ENCODE results near the gene GOLPH3.
A peak's percentile ranks its signal among the peaks of the same experiment; 100 is the strongest.

GOLPH3 gene

GRCh38 chr5:32095261-32095671, 78.9 kb downstream of the GOLPH3 start:
- peaks cover 15% of the 10 kb centered on the region for H3K4me1 ChIP-seq (ENCODE audit: low read depth, poor library complexity, severe bottlenecking)
- no peaks in the 10 kb centered on the region for H3K36me3 ChIP-seq (ENCODE audit: insufficient read depth)
- H3K27me3 ChIP-seq (ENCODE audit: insufficient read depth, low read depth): no peaks in the 10 kb centered on the region
- H3K27ac ChIP-seq: no peak overlapping the region
- H3K79me2 ChIP-seq (ENCODE audit: insufficient read depth, low read depth): no peaks in the 10 kb centered on the region
- H4K20me1 ChIP-seq (ENCODE audit: insufficient read depth): no peaks in the 10 kb centered on the region
- H3K4me2 ChIP-seq: no peak overlapping the region
- no peak overlapping the region for H3K9ac ChIP-seq
- TF ChIP-seq, protein P1, sequence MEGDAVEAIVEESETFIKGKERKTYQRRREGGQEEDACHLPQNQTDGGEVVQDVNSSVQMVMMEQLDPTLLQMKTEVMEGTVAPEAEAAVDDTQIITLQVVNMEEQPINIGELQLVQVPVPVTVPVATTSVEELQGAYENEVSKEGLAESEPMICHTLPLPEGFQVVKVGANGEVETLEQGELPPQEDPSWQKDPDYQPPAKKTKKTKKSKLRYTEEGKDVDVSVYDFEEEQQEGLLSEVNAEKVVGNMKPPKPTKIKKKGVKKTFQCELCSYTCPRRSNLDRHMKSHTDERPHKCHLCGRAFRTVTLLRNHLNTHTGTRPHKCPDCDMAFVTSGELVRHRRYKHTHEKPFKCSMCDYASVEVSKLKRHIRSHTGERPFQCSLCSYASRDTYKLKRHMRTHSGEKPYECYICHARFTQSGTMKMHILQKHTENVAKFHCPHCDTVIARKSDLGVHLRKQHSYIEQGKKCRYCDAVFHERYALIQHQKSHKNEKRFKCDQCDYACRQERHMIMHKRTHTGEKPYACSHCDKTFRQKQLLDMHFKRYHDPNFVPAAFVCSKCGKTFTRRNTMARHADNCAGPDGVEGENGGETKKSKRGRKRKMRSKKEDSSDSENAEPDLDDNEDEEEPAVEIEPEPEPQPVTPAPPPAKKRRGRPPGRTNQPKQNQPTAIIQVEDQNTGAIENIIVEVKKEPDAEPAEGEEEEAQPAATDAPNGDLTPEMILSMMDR (conservative IDR thresholded peaks at IDR 0.05; ENCODE audit: low read depth, low read length): no peak
- no peak overlapping the region for H3K4me3 ChIP-seq (IDR thresholded peaks at IDR 0.05; ENCODE audit: insufficient read depth, low read depth, low read length)
- H2AFZ ChIP-seq (ENCODE audit: low read depth): no peak overlapping the region

GRCh38 chr5:32094691-32095090, 79.4 kb downstream of the GOLPH3 start:
- Histone ChIP-seq H3K4me2 (no peak overlapping the region), H3K9ac (no peak overlapping the region), H3K4me3 (IDR thresholded peaks at IDR 0.05; ENCODE audit: insufficient read depth, low read depth, low read length) (no peak overlapping the region), H4K20me1 (ENCODE audit: insufficient read depth) (no peaks in the 10 kb centered on the region), H3K4me1 (ENCODE audit: low read depth, poor library complexity, severe bottlenecking) (peaks cover 15% of the 10 kb centered on the region), H3K79me2 (ENCODE audit: insufficient read depth, low read depth) (no peaks in the 10 kb centered on the region), H3K27ac (no peak overlapping the region), H3K27me3 (ENCODE audit: insufficient read depth, low read depth) (no peaks in the 10 kb centered on the region), H3K36me3 (ENCODE audit: insufficient read depth) (no peaks in the 10 kb centered on the region), H2AFZ (ENCODE audit: low read depth) (no peak overlapping the region)
- TF ChIP-seq, protein P1 (conservative IDR thresholded peaks at IDR 0.05; ENCODE audit: low read depth, low read length): no peak

GRCh38 chr5:32092938-32093812, 80.9 kb downstream of the GOLPH3 start:
- peak overlapping the region; percentile 35 for H2AFZ ChIP-seq (ENCODE audit: low read depth)
- H3K9ac ChIP-seq: no peak overlapping the region

DNA sequence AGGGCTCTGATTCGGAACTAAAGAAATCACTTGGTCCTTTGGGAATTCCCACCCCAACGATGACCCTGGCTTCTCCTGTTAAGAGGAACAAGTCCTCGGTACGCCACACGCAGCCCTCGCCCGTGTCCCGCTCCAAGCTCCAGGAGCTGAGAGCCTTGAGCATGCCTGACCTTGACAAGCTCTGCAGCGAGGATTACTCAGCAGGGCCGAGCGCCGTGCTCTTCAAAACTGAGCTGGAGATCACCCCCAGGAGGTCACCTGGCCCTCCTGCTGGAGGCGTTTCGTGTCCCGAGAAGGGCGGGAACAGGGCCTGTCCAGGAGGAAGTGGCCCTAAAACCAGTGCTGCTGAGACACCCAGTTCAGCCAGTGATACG, 83.4 kb downstream of the GOLPH3 start:
- H4K20me1 ChIP-seq (ENCODE audit: insufficient read depth): no peaks in the 10 kb centered on the region
- no peak overlapping the region for H3K4me2 ChIP-seq
- H3K4me1 ChIP-seq (ENCODE audit: low read depth, poor library complexity, severe bottlenecking): peaks cover 15% of the 10 kb centered on the region
- no peak overlapping the region for H3K4me3 ChIP-seq (IDR thresholded peaks at IDR 0.05; ENCODE audit: insufficient read depth, low read depth, low read length)
- no peaks in the 10 kb centered on the region for H3K36me3 ChIP-seq (ENCODE audit: insufficient read depth)
- H3K9ac ChIP-seq: no peak overlapping the region
- H2AFZ ChIP-seq (ENCODE audit: low read depth): no peak overlapping the region
- H3K27me3 ChIP-seq (ENCODE audit: insufficient read depth, low read depth): no peaks in the 10 kb centered on the region
- no peaks in the 10 kb centered on the region for H3K79me2 ChIP-seq (ENCODE audit: insufficient read depth, low read depth)
- no peak overlapping the region for H3K27ac ChIP-seq
- TF ChIP-seq, protein P1 (conservative IDR thresholded peaks at IDR 0.05; ENCODE audit: low read depth, low read length): no peak

More at GRCh38 chr5:32092938-32093812, 80.9 kb downstream of the GOLPH3 start:
- no peak overlapping the region for H3K27ac ChIP-seq
- H3K27me3 ChIP-seq (ENCODE audit: insufficient read depth, low read depth): no peaks in the 10 kb centered on the region
- no peaks in the 10 kb centered on the region for H3K36me3 ChIP-seq (ENCODE audit: insufficient read depth)
- H4K20me1 ChIP-seq (ENCODE audit: insufficient read depth): no peaks in the 10 kb centered on the region
- TF ChIP-seq, protein P1 (conservative IDR thresholded peaks at IDR 0.05; ENCODE audit: low read depth, low read length): peak; percentile 90
- H3K4me3 ChIP-seq (IDR thresholded peaks at IDR 0.05; ENCODE audit: insufficient read depth, low read depth, low read length): no peak overlapping the region
- no peaks in the 10 kb centered on the region for H3K79me2 ChIP-seq (ENCODE audit: insufficient read depth, low read depth)
- H3K4me2 ChIP-seq: peak overlapping the region; percentile 46
- peaks cover 15% of the 10 kb centered on the region for H3K4me1 ChIP-seq (ENCODE audit: low read depth, poor library complexity, severe bottlenecking)

Measured in KMS-11 (cell line).